Gastrocnemius medialis (tissue), 4 donors: ENCODE results near the gene RGS17.

ENCODE experiments used
- CTCF ChIP-seq, 5 experiments: fragments of 450-650 bp in 3 of 5; fragments of 200-600 bp in 2 of 5; sonication (generic) in 2 of 5; IDR thresholded peaks in 4 of 5; conservative IDR thresholded peaks in 1 of 5; 1 replicate in 4 of 5; 2 replicates in 1 of 5; pipeline ENCODE4 v1.5.1; 2016 to 2019; ENCODE audit warnings: antibody characterized with exemption in 5 of 5, mild to moderate bottlenecking in 3 of 5, moderate library complexity in 3 of 5
- POLR2A ChIP-seq, 2 donors: fragments of 450-650 bp; IDR thresholded peaks; one replicate each; pipeline ENCODE4 v1.6.1; 2017; ENCODE audit warnings: antibody characterized with exemption in 2 of 2, mild to moderate bottlenecking in 2 of 2, moderate library complexity in 2 of 2

- TF ChIP-seq CTCF (IDR thresholded peaks at IDR 0.05 in 4 of 5, conservative IDR thresholded peaks at IDR 0.05 in 1 of 5) (no peak), POLR2A (IDR thresholded peaks at IDR 0.05) (no peak)
Observed at GRCh38 chr6:153090241-153090930, 40.7 kb downstream of the RGS17 start.
